ENCODE measurements around the gene SNX33. TPM values are rescaled to one million over a fixed set of nuclear protein-coding genes. Genes with fewer than 3 reads are reported as not detected.

The SNX33 gene
- total and polyA plus RNA-seq, 2 donors (not counting 1 experiment from before 2014, with no cell fraction given): 0.22 to 0.59 TPM

DNA sequence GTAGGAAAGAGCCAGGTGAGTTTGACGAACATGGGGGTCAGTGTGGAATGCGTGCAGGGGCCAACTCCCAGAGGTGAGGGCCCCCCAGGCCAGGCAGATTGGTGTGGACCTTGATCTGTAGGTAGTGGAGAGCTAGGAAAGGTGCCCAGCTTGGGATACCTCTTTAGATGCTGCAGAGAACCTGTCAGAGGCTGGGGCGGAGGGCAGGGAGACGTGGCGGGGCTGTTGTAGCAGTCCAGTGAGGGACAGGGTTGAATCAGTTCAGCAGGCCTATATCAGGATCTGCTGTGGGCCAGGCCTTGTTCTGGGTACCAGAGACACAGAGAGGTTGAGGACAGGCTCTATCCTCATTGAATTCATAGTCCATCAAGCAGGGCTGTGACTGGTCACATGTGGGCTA is 8.6 kb downstream of the SNX33 start:
- Histone ChIP-seq H3K36me3 (replicated peaks in 1 of 2; ENCODE audit: control extremely low read depth in 1 of 2, control insufficient read depth in 1 of 2, extremely low read depth in 1 of 2, insufficient read depth in 2 of 2, low read length in 1 of 2) (no peaks in the 10 kb centered on the region), H3K4me3 (ENCODE audit: control extremely low read depth in 1 of 5, extremely low read depth in 1 of 5, insufficient read depth in 1 of 5, low read depth in 2 of 5, low read length in 4 of 5) (no peak overlapping the region), H3K79me2 (ENCODE audit: control insufficient read depth, insufficient read depth, low read length) (no peaks in the 10 kb centered on the region), H3K27me3 (replicated peaks in 1 of 4; ENCODE audit: control extremely low read depth in 1 of 4, control insufficient read depth in 3 of 4, insufficient read depth in 4 of 4, low read length in 3 of 4) (no peaks in the 10 kb centered on the region), H3K9ac (ENCODE audit: low read length) (no peak overlapping the region), H3K4me2 (replicated peaks; ENCODE audit: low read depth, low read length, poor library complexity, severe bottlenecking) (no peak overlapping the region), H4K20me1 (ENCODE audit: control insufficient read depth, insufficient read depth, low read length, poor library complexity, severe bottlenecking) (no peaks in the 10 kb centered on the region), H3K4me1 (ENCODE audit: control insufficient read depth in 2 of 2, insufficient read depth in 2 of 2, low read length in 2 of 2) (no peaks in the 10 kb centered on the region), H2AFZ (ENCODE audit: insufficient read depth, low read depth, low read length, poor library complexity, severe bottlenecking) (no peak overlapping the region), H3K27ac (ENCODE audit: low read length in 2 of 2) (no peak overlapping the region), H3K9me3 (ENCODE audit: control extremely low read depth in 1 of 3, control insufficient read depth in 2 of 3, insufficient read depth in 1 of 3, low read length in 2 of 3) (no peaks in the 10 kb centered on the region)
- TF ChIP-seq, protein P1, sequence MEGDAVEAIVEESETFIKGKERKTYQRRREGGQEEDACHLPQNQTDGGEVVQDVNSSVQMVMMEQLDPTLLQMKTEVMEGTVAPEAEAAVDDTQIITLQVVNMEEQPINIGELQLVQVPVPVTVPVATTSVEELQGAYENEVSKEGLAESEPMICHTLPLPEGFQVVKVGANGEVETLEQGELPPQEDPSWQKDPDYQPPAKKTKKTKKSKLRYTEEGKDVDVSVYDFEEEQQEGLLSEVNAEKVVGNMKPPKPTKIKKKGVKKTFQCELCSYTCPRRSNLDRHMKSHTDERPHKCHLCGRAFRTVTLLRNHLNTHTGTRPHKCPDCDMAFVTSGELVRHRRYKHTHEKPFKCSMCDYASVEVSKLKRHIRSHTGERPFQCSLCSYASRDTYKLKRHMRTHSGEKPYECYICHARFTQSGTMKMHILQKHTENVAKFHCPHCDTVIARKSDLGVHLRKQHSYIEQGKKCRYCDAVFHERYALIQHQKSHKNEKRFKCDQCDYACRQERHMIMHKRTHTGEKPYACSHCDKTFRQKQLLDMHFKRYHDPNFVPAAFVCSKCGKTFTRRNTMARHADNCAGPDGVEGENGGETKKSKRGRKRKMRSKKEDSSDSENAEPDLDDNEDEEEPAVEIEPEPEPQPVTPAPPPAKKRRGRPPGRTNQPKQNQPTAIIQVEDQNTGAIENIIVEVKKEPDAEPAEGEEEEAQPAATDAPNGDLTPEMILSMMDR (IDR thresholded peaks at IDR 0.05): no peak
- TF ChIP-seq EZH2 (IDR thresholded peaks at IDR 0.05; ENCODE audit: borderline replicate concordance, insufficient read depth, low read depth, low read length, poor library complexity, severe bottlenecking): no peak
- no peak for ATAC-seq (ENCODE audit: low read depth)
- H3K9me3 Mint-ChIP-seq (ENCODE audit: insufficient read depth): no peaks in the 10 kb centered on the region
- DNase-seq: no peak
- H3K4me3 Mint-ChIP-seq: no peak overlapping the region
- CTCF ChIA-PET: no interaction called here
- intact Hi-C loops (cut with micrococcal nuclease): no loop called here
- 91% methylated on average over 5 of the region's 5 CpGs for WGBS (ENCODE audit: insufficient coverage)
- peaks cover 13% of the 10 kb centered on the region for H3K27me3 Mint-ChIP-seq
- H3K4me1 Mint-ChIP-seq: no peaks in the 10 kb centered on the region
- POLR2A ChIA-PET: no interaction called here
- no peak overlapping the region for H3K27ac Mint-ChIP-seq

DNA sequence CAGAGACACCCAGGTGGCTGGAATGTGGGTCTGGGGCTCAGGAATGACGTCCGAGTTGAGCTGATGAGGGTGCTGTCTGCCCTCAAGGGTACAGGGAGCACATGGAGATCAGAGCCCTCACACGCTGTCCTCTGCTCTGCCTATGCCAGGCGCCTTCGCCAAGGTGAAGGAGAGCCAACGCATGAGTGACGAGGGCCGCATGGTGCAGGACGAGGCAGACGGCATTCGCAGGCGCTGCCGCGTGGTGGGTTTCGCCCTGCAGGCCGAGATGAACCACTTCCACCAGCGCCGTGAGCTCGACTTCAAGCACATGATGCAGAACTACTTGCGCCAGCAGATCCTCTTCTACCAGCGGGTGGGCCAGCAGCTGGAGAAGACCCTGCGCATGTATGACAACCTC is 9.1 kb downstream of the SNX33 start:
- no peak overlapping the region for H3K9ac ChIP-seq (ENCODE audit: low read length)
- H2AFZ ChIP-seq (ENCODE audit: insufficient read depth, low read depth, low read length, poor library complexity, severe bottlenecking): no peak overlapping the region
- H3K4me2 ChIP-seq (replicated peaks; ENCODE audit: low read depth, low read length, poor library complexity, severe bottlenecking): no peak overlapping the region
- no peak overlapping the region for H3K27ac Mint-ChIP-seq
- no peaks in the 10 kb centered on the region for H3K36me3 ChIP-seq (replicated peaks in 1 of 2; ENCODE audit: control extremely low read depth in 1 of 2, control insufficient read depth in 1 of 2, extremely low read depth in 1 of 2, insufficient read depth in 2 of 2, low read length in 1 of 2)
- no peaks in the 10 kb centered on the region for H3K9me3 ChIP-seq (ENCODE audit: control extremely low read depth in 1 of 3, control insufficient read depth in 2 of 3, insufficient read depth in 1 of 3, low read length in 2 of 3)
- CTCF ChIA-PET: no interaction called here
- no peak overlapping the region for H3K27ac ChIP-seq (ENCODE audit: low read length in 2 of 2)
- 97% methylated on average over 21 of the region's 22 CpGs for WGBS (ENCODE audit: insufficient coverage)
- H3K27me3 ChIP-seq (replicated peaks in 1 of 4; ENCODE audit: control extremely low read depth in 1 of 4, control insufficient read depth in 3 of 4, insufficient read depth in 4 of 4, low read length in 3 of 4): no peaks in the 10 kb centered on the region
- intact Hi-C loops (cut with micrococcal nuclease): no loop called here
- H4K20me1 ChIP-seq (ENCODE audit: control insufficient read depth, insufficient read depth, low read length, poor library complexity, severe bottlenecking): no peaks in the 10 kb centered on the region
- no peak for ATAC-seq (ENCODE audit: low read depth)
- H3K4me1 Mint-ChIP-seq: no peaks in the 10 kb centered on the region
- H3K4me3 Mint-ChIP-seq: no peak overlapping the region
- H3K27me3 Mint-ChIP-seq: peaks cover 13% of the 10 kb centered on the region
- H3K9me3 Mint-ChIP-seq (ENCODE audit: insufficient read depth): no peaks in the 10 kb centered on the region
- no peak for TF ChIP-seq EZH2 (IDR thresholded peaks at IDR 0.05; ENCODE audit: borderline replicate concordance, insufficient read depth, low read depth, low read length, poor library complexity, severe bottlenecking)
- TF ChIP-seq, protein P1 (IDR thresholded peaks at IDR 0.05): no peak
- no peak overlapping the region for H3K4me3 ChIP-seq (ENCODE audit: control extremely low read depth in 1 of 5, extremely low read depth in 1 of 5, insufficient read depth in 1 of 5, low read depth in 2 of 5, low read length in 4 of 5)
- no peaks in the 10 kb centered on the region for H3K79me2 ChIP-seq (ENCODE audit: control insufficient read depth, insufficient read depth, low read length)
- no peak for DNase-seq
- POLR2A ChIA-PET: no interaction called here
- H3K4me1 ChIP-seq (ENCODE audit: control insufficient read depth in 2 of 2, insufficient read depth in 2 of 2, low read length in 2 of 2): no peaks in the 10 kb centered on the region
